Measurements from ENCODE around the gene RFT1.

GRCh38 chr3:53078656-53079055 is 51.6 kb downstream of the RFT1 start:
- TF ChIP-seq CTCF (IDR thresholded peaks at IDR 0.05; ENCODE audit: low read length) (no peak), EZH2phosphoT487 (IDR thresholded peaks at IDR 0.05; ENCODE audit: low read length) (no peak), EZH2 (optimal IDR thresholded peaks at IDR 0.05; ENCODE audit: low read depth, low read length) (no peak)
